Keratinocyte (primary cell): Measurements from ENCODE around the gene DTNB. TPM values are rescaled to one million over a fixed set of nuclear protein-coding genes. Genes with fewer than 3 reads are reported as not detected.

Source experiments
- DNase-seq: peaks from one replicate; pipeline ENCODE4 v3.0.0-alpha.2; 2011; ENCODE audit warnings: low read depth, missing footprints, low spot score
- FAIRE-seq: peaks from 2 replicates; lab custom pipeline; 2011; peaks lifted over from hg19 to GRCh38; lab: Jason Lieb, UNC
- H2AFZ ChIP-seq: 2 replicates; pipeline ENCODE4 v1.6.0; 2012; ENCODE audit warnings: low read length, control low read depth, inconsistent platforms; ENCODE audit not compliant: control insufficient read depth
- H3K27ac ChIP-seq: 2 replicates; pipeline ENCODE4 v1.5.1; 2011; ENCODE audit warnings: low read length; ENCODE audit not compliant: control insufficient read depth, insufficient read depth
- H3K27me3 ChIP-seq: 3 replicates; pipeline ENCODE4 v1.6.0; 2011; ENCODE audit warnings: low read length; ENCODE audit not compliant: control insufficient read depth, insufficient read depth; ENCODE audit errors: extremely low read depth
- H3K36me3 ChIP-seq, 2 experiments: 2 replicates in 1 of 2; 3 replicates in 1 of 2; pipeline ENCODE4 v1.5.1; 2011; ENCODE audit warnings: low read length in 2 of 2, mild to moderate bottlenecking in 1 of 2; ENCODE audit not compliant: control insufficient read depth in 2 of 2, insufficient read depth in 2 of 2; ENCODE audit errors: extremely low read depth in 1 of 2
- H3K4me1 ChIP-seq: 3 replicates; pipeline ENCODE4 v1.5.1; 2011; ENCODE audit warnings: low read length; ENCODE audit not compliant: control insufficient read depth, insufficient read depth; ENCODE audit errors: extremely low read depth
- H3K4me2 ChIP-seq: 3 replicates; pipeline ENCODE4 v1.6.0; 2011; ENCODE audit warnings: low read depth, low read length; ENCODE audit not compliant: control insufficient read depth, insufficient read depth; ENCODE audit errors: extremely low read depth
- H3K4me3 ChIP-seq, 3 experiments: fragments of 200-600 bp in 1 of 3; sonication (generic) in 1 of 3; 2 replicates in 2 of 3; 3 replicates in 1 of 3; pipeline ENCODE4 v1.5.1; 2011 to 2016; ENCODE audit warnings: low read length in 3 of 3, mild to moderate bottlenecking in 3 of 3, control low read depth in 2 of 3, inconsistent platforms in 1 of 3, low read depth in 1 of 3, mixed read lengths in 1 of 3, mixed run types in 1 of 3, moderate library complexity in 1 of 3; ENCODE audit not compliant: control insufficient read depth in 2 of 3, insufficient read depth in 2 of 3; ENCODE audit errors: extremely low read depth in 1 of 3
- H3K79me2 ChIP-seq: 2 replicates; pipeline ENCODE4 v1.6.0; 2012; ENCODE audit warnings: low read length; ENCODE audit not compliant: control insufficient read depth, insufficient read depth
- H3K9ac ChIP-seq: 3 replicates; pipeline ENCODE4 v1.6.0; 2011; ENCODE audit warnings: low read length; ENCODE audit not compliant: control insufficient read depth, insufficient read depth; ENCODE audit errors: extremely low read depth
- H3K9me1 ChIP-seq: 3 replicates; pipeline ENCODE4 v1.6.0; 2011; ENCODE audit warnings: low read length; ENCODE audit not compliant: control insufficient read depth, insufficient read depth; ENCODE audit errors: extremely low read depth
- H3K9me3 ChIP-seq: 2 replicates; pipeline ENCODE4 v1.5.1; 2012; ENCODE audit warnings: low read depth, low read length; ENCODE audit not compliant: control insufficient read depth
- H4K20me1 ChIP-seq: 3 replicates; pipeline ENCODE4 v1.6.0; 2011; ENCODE audit warnings: low read length; ENCODE audit not compliant: control insufficient read depth, insufficient read depth; ENCODE audit errors: extremely low read depth
- CTCF ChIP-seq, 3 experiments: IDR thresholded peaks in 1 of 3; conservative IDR thresholded peaks in 1 of 3; optimal IDR thresholded peaks in 1 of 3; 2 replicates in 2 of 3; 3 replicates in 1 of 3; pipeline versions ENCODE3 to v1.5.1; 2011; ENCODE audit warnings: low read length in 3 of 3, mild to moderate bottlenecking in 3 of 3, moderate library complexity in 2 of 3, control low read depth in 1 of 3, inconsistent platforms in 1 of 3; ENCODE audit not compliant: insufficient read depth in 2 of 3; ENCODE audit errors: extremely low read depth in 1 of 3
- EZH2 ChIP-seq: IDR thresholded peaks from one replicate; pipeline ENCODE4 v1.6.1; 2012; ENCODE audit warnings: inconsistent platforms, mild to moderate bottlenecking, low read length, moderate library complexity
- dilution Hi-C: fragments of 300-500 bp; cut with MboI; formaldehyde crosslinking; loops from one replicate; pipeline ENCODE4 v1.7.0; 2020; ENCODE audit warnings: low sequenced_read_pairs; ENCODE audit not compliant: extremely low pct_ligation_motif_present
- polyA plus RNA-seq, 5 experiments: library from polyadenylated mRNA; depleted of rRNA in 3 of 5; stranded (reverse) in 3 of 5; stranded (forward) in 1 of 5; unstranded in 1 of 5; fragments of >200 nt; gene quantifications; 1 replicate in 1 of 5; 2 replicates in 3 of 5; 3 replicates in 1 of 5; pipeline versions ENCODE4 v1.2.1 to v1.2.3, GENCODE V29; 2011 to 2012; ENCODE audit warnings: missing spikeins in 2 of 5, low read depth in 1 of 5, low replicate concordance in 1 of 5

The DTNB gene
- polyA plus RNA-seq, 1 donor (not counting 4 experiments of a cell fraction or from before 2014, with no cell fraction given): 31.5 TPM

GRCh38 chr2:25561136-25561850, 112.1 kb downstream of the DTNB start:
- TF ChIP-seq CTCF (optimal IDR thresholded peaks at IDR 0.05 in 1 of 3, IDR thresholded peaks at IDR 0.05 in 1 of 3, conservative IDR thresholded peaks at IDR 0.05 in 1 of 3; ENCODE audit: extremely low read depth in 1 of 3, insufficient read depth in 2 of 3, low read length in 3 of 3) (no peak), EZH2 (no peak)

GRCh38 chr2:25559148-25559547, 114.2 kb downstream of the DTNB start:
- FAIRE-seq: no peak
- dilution Hi-C loops: no loop called here

More at GRCh38 chr2:25561136-25561850, 112.1 kb downstream of the DTNB start:
- no peaks in the 10 kb centered on the region for H3K36me3 ChIP-seq
- H3K9me3 ChIP-seq: no peaks in the 10 kb centered on the region
- H3K4me3 ChIP-seq: no peak overlapping the region
- H3K79me2 ChIP-seq: no peaks in the 10 kb centered on the region
- H3K9me1 ChIP-seq: no peaks in the 10 kb centered on the region
- no peak overlapping the region for H3K9ac ChIP-seq
- no peak overlapping the region for H3K4me2 ChIP-seq
- no peaks in the 10 kb centered on the region for H3K27me3 ChIP-seq
- H4K20me1 ChIP-seq: no peaks in the 10 kb centered on the region
- FAIRE-seq: no peak
- no peak overlapping the region for H2AFZ ChIP-seq
- no peak overlapping the region for H3K27ac ChIP-seq
- DNase-seq: no peak
- peaks cover 11% of the 10 kb centered on the region for H3K4me1 ChIP-seq
- dilution Hi-C loops: no loop called here

More at GRCh38 chr2:25559148-25559547, 114.2 kb downstream of the DTNB start:
- no peak for TF ChIP-seq CTCF (optimal IDR thresholded peaks at IDR 0.05 in 1 of 3, IDR thresholded peaks at IDR 0.05 in 1 of 3, conservative IDR thresholded peaks at IDR 0.05 in 1 of 3; ENCODE audit: extremely low read depth in 1 of 3, insufficient read depth in 2 of 3, low read length in 3 of 3)
- TF ChIP-seq EZH2: no peak
- Histone ChIP-seq H3K36me3 (no peaks in the 10 kb centered on the region), H3K27ac (no peak overlapping the region), H3K4me3 (no peak overlapping the region), H3K9me1 (no peaks in the 10 kb centered on the region), H3K4me1 (peaks cover 11% of the 10 kb centered on the region), H3K79me2 (no peaks in the 10 kb centered on the region), H3K27me3 (no peaks in the 10 kb centered on the region), H2AFZ (no peak overlapping the region), H4K20me1 (no peaks in the 10 kb centered on the region), H3K9me3 (no peaks in the 10 kb centered on the region), H3K4me2 (no peak overlapping the region), H3K9ac (no peak overlapping the region)
- no peak for DNase-seq
